K562 (cell line): ENCODE results near the gene LIN9. TPM values are rescaled to one million over a fixed set of nuclear protein-coding genes. Genes with fewer than 3 reads are reported as not detected.

Experiments used
- JUN ChIP-seq, 2 experiments: sonication (generic) in 1 of 2; formaldehyde crosslinking in 1 of 2; IDR thresholded peaks; 2 replicates each; pipeline versions ENCODE4 v1.6.1 to v1.8.0; 2012 to 2022; ENCODE audit warnings: borderline replicate concordance in 2 of 2, mild to moderate bottlenecking in 2 of 2, improper control_type of control experiment in 1 of 2, low read depth in 1 of 2, low read length in 1 of 2, missing genetic modification reagents in 1 of 2
- KAT8 ChIP-seq: fragments of 450-650 bp; IDR thresholded peaks from 2 replicates; pipeline ENCODE4 v1.6.1; 2016; ENCODE audit warnings: low read depth, mild to moderate bottlenecking
- KDM4B ChIP-seq, 2 experiments: fragments of 450-650 bp in 1 of 2; sonication (generic) in 1 of 2; IDR thresholded peaks; 2 replicates each; pipeline ENCODE4 v1.6.1; 2016 to 2017; ENCODE audit warnings: borderline replicate concordance in 2 of 2, antibody characterized with exemption in 1 of 2, low read depth in 1 of 2, mild to moderate bottlenecking in 1 of 2
- MIER1 ChIP-seq: fragments of 450-650 bp; IDR thresholded peaks from 2 replicates; pipeline ENCODE4 v1.6.1; 2016; ENCODE audit warnings: antibody characterized with exemption, mild to moderate bottlenecking, low read depth
- NRF1 ChIP-seq, 2 experiments: fragments of 450-650 bp; IDR thresholded peaks in 1 of 2; conservative IDR thresholded peaks in 1 of 2; 2 replicates each; pipeline ENCODE4 v1.6.1; 2014; ENCODE audit warnings: mild to moderate bottlenecking in 2 of 2
- PTRF ChIP-seq: fragments of 450-650 bp; IDR thresholded peaks from 2 replicates; pipeline ENCODE4 v1.6.1; 2016; ENCODE audit warnings: mild to moderate bottlenecking, missing genetic modification characterization, missing compliant biosample characterization
- RBM17 ChIP-seq: fragments of 200-400 bp; formaldehyde crosslinking; IDR thresholded peaks from 2 replicates; pipeline ENCODE4 v1.6.1; 2017; ENCODE audit warnings: low read depth, mild to moderate bottlenecking, low read length, borderline replicate concordance
- TAL1 ChIP-seq: fragments of 450-650 bp; IDR thresholded peaks from 2 replicates; pipeline ENCODE4 v1.6.1; 2016; ENCODE audit warnings: mild to moderate bottlenecking
- ZFP30 ChIP-seq: fragments of 250-450 bp; sonication (Bioruptor Pico); IDR thresholded peaks from 2 replicates; pipeline ENCODE4 v1.8.0; 2022; ENCODE audit warnings: moderate library complexity, mild to moderate bottlenecking, inconsistent platforms, borderline replicate concordance
- ZNF384 ChIP-seq: IDR thresholded peaks from 2 replicates; pipeline ENCODE4 v1.6.1; 2012; ENCODE audit warnings: low read depth, low read length, improper control_type of control experiment
- ZNF507 ChIP-seq: conservative IDR thresholded peaks from 2 replicates; pipeline ENCODE4 v1.6.1; 2017; ENCODE audit warnings: missing genetic modification characterization, missing compliant biosample characterization
- ZNF586 ChIP-seq: fragments of 450-650 bp; formaldehyde crosslinking; conservative IDR thresholded peaks from 2 replicates; pipeline ENCODE4 v1.4.0; 2020; ENCODE audit warnings: mild to moderate bottlenecking, moderate library complexity
- ZNF766 ChIP-seq: fragments of 200-800 bp; sonication (Bioruptor generic); conservative IDR thresholded peaks from 2 replicates; pipeline ENCODE4 v1.6.1; 2016; ENCODE audit warnings: missing genetic modification characterization, missing compliant biosample characterization
- polyA plus RNA-seq, 8 experiments: library from polyadenylated mRNA; depleted of rRNA in 4 of 8; stranded (reverse) in 5 of 8; unstranded in 3 of 8; fragments of >200 nt; fragmentation: Nextera tagmentation in 2 of 8; fragmentation: Illumina TruSeq in 1 of 8; extraction: Ambion mirVana in 2 of 8; extraction: Trizol in 1 of 8; gene quantifications; 2 replicates each; pipeline versions ENCODE4 v1.2.1 to v1.2.3, GENCODE V29; 2011 to 2014; ENCODE audit warnings: inconsistent platforms in 1 of 8, missing spikeins in 1 of 8
- total RNA-seq, 7 experiments: library from RNA; depleted of rRNA in 6 of 7; stranded (reverse); fragments of >200 nt in 6 of 7; fragmentation: Illumina TruSeq in 2 of 7; extraction: Trizol in 2 of 7; gene quantifications; 2 replicates each; pipeline versions ENCODE4 v1.2.1 to v1.2.3, GENCODE V29; 2011 to 2021; ENCODE audit warnings: low replicate concordance in 1 of 7
- TF ChIP-seq, protein P1 (sequence below): fragments of 250-450 bp; sonication (Bioruptor Pico); IDR thresholded peaks from 2 replicates; pipeline ENCODE4 v1.8.0; 2022; ENCODE audit warnings: moderate library complexity, mild to moderate bottlenecking, inconsistent platforms
- TF ChIP-seq, protein P2 (sequence below): IDR thresholded peaks from 2 replicates; pipeline ENCODE4 v1.6.1; 2012; ENCODE audit warnings: low read depth, low read length, improper control_type of control experiment, borderline replicate concordance
- TF ChIP-seq, protein P3 (sequence below): fragments of 200-800 bp; sonication (Bioruptor generic); IDR thresholded peaks from 2 replicates; pipeline ENCODE4 v1.6.1; 2017; ENCODE audit warnings: missing genetic modification characterization, missing compliant biosample characterization
- TF ChIP-seq, protein P4 (sequence below): sonication (generic); IDR thresholded peaks from 2 replicates; pipeline ENCODE4 v1.6.1; 2016
- TF ChIP-seq, protein P5 (sequence below): fragments of 450-650 bp; formaldehyde crosslinking; IDR thresholded peaks from 2 replicates; pipeline ENCODE4 v1.4.0; 2022; ENCODE audit warnings: missing genetic modification characterization
- TF ChIP-seq, protein P6 (sequence below): fragments of 450-650 bp; formaldehyde crosslinking; IDR thresholded peaks from 2 replicates; pipeline ENCODE4 v1.4.0; 2020; ENCODE audit warnings: mild to moderate bottlenecking, moderate library complexity

The LIN9 gene
- total and polyA plus RNA-seq, 9 of the 15 experiments (the other 6 are each of a cell fraction or from before 2014, with no cell fraction given), result 18.8 to 33.0 (median 25.5) TPM

DNA sequence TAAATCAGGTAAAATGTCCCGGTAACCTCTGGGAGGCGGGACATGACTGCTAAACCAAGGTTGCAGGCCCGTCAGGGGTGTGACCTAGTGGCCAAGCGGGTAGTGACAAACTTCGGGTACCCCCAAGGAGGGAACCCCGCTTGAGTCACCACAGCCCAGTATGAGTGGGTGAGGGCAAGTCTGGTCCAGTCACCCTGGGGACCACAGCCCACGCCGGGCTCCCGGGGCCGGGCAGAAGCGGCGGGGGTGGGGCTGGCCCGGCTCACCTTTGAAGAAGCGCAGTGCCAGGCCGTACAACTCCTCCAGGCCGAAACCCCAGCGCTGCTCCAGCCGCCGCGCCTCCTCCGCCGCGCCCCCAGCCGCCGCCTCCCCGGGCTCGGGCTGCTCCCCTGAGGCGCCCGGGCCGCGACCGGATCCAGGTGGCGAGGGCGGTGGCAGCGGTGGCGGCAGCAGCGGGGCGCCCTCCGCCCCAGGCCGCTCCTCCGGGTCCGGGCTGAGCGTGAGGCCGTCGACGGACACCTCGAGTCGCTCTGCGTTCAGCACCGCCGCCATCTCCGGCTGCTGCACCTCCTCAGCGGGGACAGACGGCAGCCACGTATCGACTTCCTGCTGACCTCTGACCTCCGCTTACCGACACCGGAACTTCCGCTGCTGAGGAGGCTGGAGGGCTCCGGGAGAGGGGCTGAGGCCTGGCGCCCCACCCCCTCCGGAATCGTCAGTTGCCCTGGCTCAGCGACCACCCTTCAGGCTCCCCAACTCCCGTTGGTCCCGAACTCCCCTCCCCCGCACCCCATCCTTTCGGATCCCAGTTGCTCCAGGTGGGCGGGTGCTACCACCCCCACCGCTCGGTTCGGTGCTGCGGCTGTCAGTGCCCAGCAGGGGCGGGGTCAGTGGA lies 122.6 kb downstream of the LIN9 start, which contains the start of gene ACBD3 (continued):
- TF ChIP-seq ZFP30 (no peak), ZNF384 (no peak), PTRF (no peak), TAL1 (no peak), NRF1 (conservative IDR thresholded peaks at IDR 0.05 in 1 of 2, IDR thresholded peaks at IDR 0.05 in 1 of 2) (peak; percentile 47 to 67; a peak in 1 of 4 replicates), ZNF586 (CRISPR knock-in tag) (no peak), KAT8 (no peak), KDM4B (IDR thresholded peaks at IDR 0.05; ENCODE audit: borderline replicate concordance in 2 of 2, low read depth in 1 of 2) (peak in 1 of 2 experiments; percentile 95; a peak in 2 of 4 replicates), ZNF766 (no peak), JUN (IDR thresholded peaks at IDR 0.05; ENCODE audit: borderline replicate concordance, low read depth, low read length) (peak; percentile 21; the same call in 1 of the 2 replicates), JUN (CRISPR knock-in tag; IDR thresholded peaks at IDR 0.05; ENCODE audit: borderline replicate concordance) (no peak; the same call in 1 of the 2 replicates), RBM17 (no peak), ZNF507 (no peak), MIER1 (no peak)
- TF ChIP-seq, protein P1, sequence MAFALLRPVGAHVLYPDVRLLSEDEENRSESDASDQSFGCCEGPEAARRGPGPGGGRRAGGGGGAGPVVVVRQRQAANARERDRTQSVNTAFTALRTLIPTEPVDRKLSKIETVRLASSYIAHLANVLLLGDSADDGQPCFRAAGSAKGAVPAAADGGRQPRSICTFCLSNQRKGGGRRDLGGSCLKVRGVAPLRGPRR (CRISPR knock-in tag), result no peak; the same call in 1 of the 2 replicates
- TF ChIP-seq, protein P2, sequence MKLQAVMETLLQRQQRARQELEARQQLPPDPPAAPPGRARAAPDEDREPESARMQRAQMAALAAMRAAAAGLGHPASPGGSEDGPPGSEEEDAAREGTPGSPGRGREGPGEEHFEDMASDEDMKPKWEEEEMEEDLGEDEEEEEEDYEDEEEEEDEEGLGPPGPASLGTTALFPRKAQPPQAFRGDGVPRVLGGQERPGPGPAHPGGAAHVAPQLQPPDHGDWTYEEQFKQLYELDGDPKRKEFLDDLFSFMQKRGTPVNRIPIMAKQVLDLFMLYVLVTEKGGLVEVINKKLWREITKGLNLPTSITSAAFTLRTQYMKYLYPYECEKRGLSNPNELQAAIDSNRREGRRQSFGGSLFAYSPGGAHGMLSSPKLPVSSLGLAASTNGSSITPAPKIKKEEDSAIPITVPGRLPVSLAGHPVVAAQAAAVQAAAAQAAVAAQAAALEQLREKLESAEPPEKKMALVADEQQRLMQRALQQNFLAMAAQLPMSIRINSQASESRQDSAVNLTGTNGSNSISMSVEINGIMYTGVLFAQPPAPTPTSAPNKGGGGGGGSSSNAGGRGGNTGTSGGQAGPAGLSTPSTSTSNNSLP, result no peak
- TF ChIP-seq, protein P3, sequence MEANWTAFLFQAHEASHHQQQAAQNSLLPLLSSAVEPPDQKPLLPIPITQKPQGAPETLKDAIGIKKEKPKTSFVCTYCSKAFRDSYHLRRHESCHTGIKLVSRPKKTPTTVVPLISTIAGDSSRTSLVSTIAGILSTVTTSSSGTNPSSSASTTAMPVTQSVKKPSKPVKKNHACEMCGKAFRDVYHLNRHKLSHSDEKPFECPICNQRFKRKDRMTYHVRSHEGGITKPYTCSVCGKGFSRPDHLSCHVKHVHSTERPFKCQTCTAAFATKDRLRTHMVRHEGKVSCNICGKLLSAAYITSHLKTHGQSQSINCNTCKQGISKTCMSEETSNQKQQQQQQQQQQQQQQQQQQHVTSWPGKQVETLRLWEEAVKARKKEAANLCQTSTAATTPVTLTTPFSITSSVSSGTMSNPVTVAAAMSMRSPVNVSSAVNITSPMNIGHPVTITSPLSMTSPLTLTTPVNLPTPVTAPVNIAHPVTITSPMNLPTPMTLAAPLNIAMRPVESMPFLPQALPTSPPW (CRISPR knock-in tag), result peak; percentile 88
- TF ChIP-seq, protein P4, sequence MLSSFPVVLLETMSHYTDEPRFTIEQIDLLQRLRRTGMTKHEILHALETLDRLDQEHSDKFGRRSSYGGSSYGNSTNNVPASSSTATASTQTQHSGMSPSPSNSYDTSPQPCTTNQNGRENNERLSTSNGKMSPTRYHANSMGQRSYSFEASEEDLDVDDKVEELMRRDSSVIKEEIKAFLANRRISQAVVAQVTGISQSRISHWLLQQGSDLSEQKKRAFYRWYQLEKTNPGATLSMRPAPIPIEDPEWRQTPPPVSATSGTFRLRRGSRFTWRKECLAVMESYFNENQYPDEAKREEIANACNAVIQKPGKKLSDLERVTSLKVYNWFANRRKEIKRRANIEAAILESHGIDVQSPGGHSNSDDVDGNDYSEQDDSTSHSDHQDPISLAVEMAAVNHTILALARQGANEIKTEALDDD, result no peak
- TF ChIP-seq, protein P5, sequence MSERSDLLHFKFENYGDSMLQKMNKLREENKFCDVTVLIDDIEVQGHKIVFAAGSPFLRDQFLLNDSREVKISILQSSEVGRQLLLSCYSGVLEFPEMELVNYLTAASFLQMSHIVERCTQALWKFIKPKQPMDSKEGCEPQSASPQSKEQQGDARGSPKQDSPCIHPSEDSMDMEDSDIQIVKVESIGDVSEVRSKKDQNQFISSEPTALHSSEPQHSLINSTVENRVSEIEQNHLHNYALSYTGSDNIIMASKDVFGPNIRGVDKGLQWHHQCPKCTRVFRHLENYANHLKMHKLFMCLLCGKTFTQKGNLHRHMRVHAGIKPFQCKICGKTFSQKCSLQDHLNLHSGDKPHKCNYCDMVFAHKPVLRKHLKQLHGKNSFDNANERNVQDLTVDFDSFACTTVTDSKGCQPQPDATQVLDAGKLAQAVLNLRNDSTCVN, result no peak
- TF ChIP-seq, protein P6, sequence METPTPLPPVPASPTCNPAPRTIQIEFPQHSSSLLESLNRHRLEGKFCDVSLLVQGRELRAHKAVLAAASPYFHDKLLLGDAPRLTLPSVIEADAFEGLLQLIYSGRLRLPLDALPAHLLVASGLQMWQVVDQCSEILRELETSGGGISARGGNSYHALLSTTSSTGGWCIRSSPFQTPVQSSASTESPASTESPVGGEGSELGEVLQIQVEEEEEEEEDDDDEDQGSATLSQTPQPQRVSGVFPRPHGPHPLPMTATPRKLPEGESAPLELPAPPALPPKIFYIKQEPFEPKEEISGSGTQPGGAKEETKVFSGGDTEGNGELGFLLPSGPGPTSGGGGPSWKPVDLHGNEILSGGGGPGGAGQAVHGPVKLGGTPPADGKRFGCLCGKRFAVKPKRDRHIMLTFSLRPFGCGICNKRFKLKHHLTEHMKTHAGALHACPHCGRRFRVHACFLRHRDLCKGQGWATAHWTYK (CRISPR knock-in tag), result peak; percentile 66; the same call in 1 of the 2 replicates
